Fibroblast of lung (primary cell): ENCODE results near the gene FAM13C. TPM values are rescaled to one million over a fixed set of nuclear protein-coding genes. Genes with fewer than 3 reads are reported as not detected.

Experiments
- DNase-seq, 2 donors: peaks; one replicate each; pipeline versions ENCODE4 v3.0.0 to v3.0.0-alpha.2; 2010; ENCODE audit warnings: low read depth in 2 of 2
- H2AFZ ChIP-seq: 2 replicates; pipeline ENCODE4 v1.5.1; 2012; ENCODE audit warnings: low read length, control low read depth, inconsistent platforms
- H3K27ac ChIP-seq: 2 replicates; pipeline ENCODE4 v1.5.1; 2011; ENCODE audit warnings: low read length, control low read depth; ENCODE audit not compliant: insufficient read depth
- H3K27me3 ChIP-seq: 2 replicates; pipeline ENCODE4 v1.5.1; 2011; ENCODE audit warnings: mild to moderate bottlenecking, low read length; ENCODE audit not compliant: control insufficient read depth, insufficient read depth
- H3K36me3 ChIP-seq: 2 replicates; pipeline ENCODE4 v1.5.1; 2011; ENCODE audit warnings: low read length; ENCODE audit not compliant: control insufficient read depth, insufficient read depth
- H3K4me1 ChIP-seq: 2 replicates; pipeline ENCODE4 v1.5.1; 2011; ENCODE audit warnings: low read length; ENCODE audit not compliant: control insufficient read depth, insufficient read depth; ENCODE audit errors: extremely low read depth
- H3K4me2 ChIP-seq: 2 replicates; pipeline ENCODE4 v1.5.1; 2011; ENCODE audit warnings: low read length, control low read depth; ENCODE audit not compliant: insufficient read depth; ENCODE audit errors: extremely low read depth
- H3K4me3 ChIP-seq, 4 experiments: fragments of 200-600 bp in 1 of 4; sonication (generic) in 1 of 4; replicated peaks in 1 of 4; 2 replicates each; pipeline ENCODE4 v1.5.1; 2011 to 2016; ENCODE audit warnings: low read length in 4 of 4, low read depth in 3 of 4, mild to moderate bottlenecking in 3 of 4, control low read depth in 2 of 4, inconsistent platforms in 1 of 4, mixed read lengths in 1 of 4; ENCODE audit not compliant: insufficient read depth in 1 of 4; ENCODE audit errors: control extremely low read depth in 1 of 4
- H3K79me2 ChIP-seq: 2 replicates; pipeline ENCODE4 v1.5.1; 2012; ENCODE audit warnings: mild to moderate bottlenecking, low read length, inconsistent platforms; ENCODE audit not compliant: control insufficient read depth, insufficient read depth
- H3K9ac ChIP-seq: 2 replicates; pipeline ENCODE4 v1.5.1; 2011; ENCODE audit warnings: mild to moderate bottlenecking, low read length, control low read depth; ENCODE audit not compliant: insufficient read depth
- H3K9me3 ChIP-seq: 2 replicates; pipeline ENCODE4 v1.5.1; 2012; ENCODE audit warnings: low read depth, low read length; ENCODE audit not compliant: control insufficient read depth, insufficient read depth
- H4K20me1 ChIP-seq: 2 replicates; pipeline ENCODE4 v1.5.1; 2011; ENCODE audit warnings: low read length; ENCODE audit not compliant: control insufficient read depth, insufficient read depth; ENCODE audit errors: extremely low read depth
- EZH2 ChIP-seq: IDR thresholded peaks from 2 replicates; pipeline ENCODE4 v1.5.1; 2012; ENCODE audit warnings: low read length, control low read depth, mild to moderate bottlenecking; ENCODE audit errors: missing control alignments
- polyA plus RNA-seq, 2 donors: library from polyadenylated mRNA; depleted of rRNA in 1 of 2; stranded (reverse) in 1 of 2; unstranded in 1 of 2; fragments of >200 nt; gene quantifications; 2 replicates each; pipeline ENCODE4 v1.2.1, GENCODE V29; 2011 to 2012; ENCODE audit warnings: missing spikeins in 1 of 2
- total RNA-seq: library from RNA; depleted of rRNA; stranded (reverse); fragments of >200 nt; gene quantifications from 2 replicates; pipeline ENCODE4 v1.2.1, GENCODE V29; 2014
- TF ChIP-seq, protein P1 (sequence below), 2 donors: IDR thresholded peaks in 1 of 2; conservative IDR thresholded peaks in 1 of 2; 1 replicate in 1 of 2; 2 replicates in 1 of 2; pipeline ENCODE4 v1.5.1; 2011 to 2012; ENCODE audit warnings: low read length in 2 of 2, control low read depth in 1 of 2, inconsistent platforms in 1 of 2, low read depth in 1 of 2, mild to moderate bottlenecking in 1 of 2

Gene FAM13C
- total and polyA plus RNA-seq, 2 donors (not counting 1 experiment from before 2014, with no cell fraction given): 2.8 to 5.9 TPM

DNA sequence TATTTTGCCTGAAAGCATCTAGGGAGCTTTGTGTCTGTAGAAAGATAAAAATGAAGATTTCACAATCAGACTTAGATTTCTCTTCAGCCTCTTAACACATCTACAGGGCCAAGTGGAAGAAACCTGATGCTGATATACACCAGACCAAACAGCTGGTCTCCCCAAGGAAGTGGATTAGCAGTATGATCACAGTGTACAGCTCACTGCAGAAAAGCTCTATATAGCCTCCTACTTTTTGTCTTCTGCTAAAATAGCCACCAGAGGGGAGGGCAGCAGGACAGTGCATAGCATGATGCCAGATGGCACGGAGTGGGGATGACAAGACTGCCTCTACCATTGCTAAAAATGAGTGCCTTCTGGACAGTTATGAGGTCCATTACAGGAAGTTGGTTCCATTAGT lies 16.0 kb downstream of the FAM13C start:
- H4K20me1 ChIP-seq: no peaks in the 10 kb centered on the region
- H3K4me1 ChIP-seq: no peaks in the 10 kb centered on the region
- no peaks in the 10 kb centered on the region for H3K27me3 ChIP-seq
- H3K4me2 ChIP-seq: no peak overlapping the region
- no peak overlapping the region for H3K4me3 ChIP-seq
- no peaks in the 10 kb centered on the region for H3K36me3 ChIP-seq
- DNase-seq: peak in 1 of 2 donors; percentile 57
- no peak overlapping the region for H2AFZ ChIP-seq
- H3K79me2 ChIP-seq: no peaks in the 10 kb centered on the region
- TF ChIP-seq EZH2: no peak
- H3K9me3 ChIP-seq: no peaks in the 10 kb centered on the region
- no peak overlapping the region for H3K9ac ChIP-seq
- no peak overlapping the region for H3K27ac ChIP-seq

DNA sequence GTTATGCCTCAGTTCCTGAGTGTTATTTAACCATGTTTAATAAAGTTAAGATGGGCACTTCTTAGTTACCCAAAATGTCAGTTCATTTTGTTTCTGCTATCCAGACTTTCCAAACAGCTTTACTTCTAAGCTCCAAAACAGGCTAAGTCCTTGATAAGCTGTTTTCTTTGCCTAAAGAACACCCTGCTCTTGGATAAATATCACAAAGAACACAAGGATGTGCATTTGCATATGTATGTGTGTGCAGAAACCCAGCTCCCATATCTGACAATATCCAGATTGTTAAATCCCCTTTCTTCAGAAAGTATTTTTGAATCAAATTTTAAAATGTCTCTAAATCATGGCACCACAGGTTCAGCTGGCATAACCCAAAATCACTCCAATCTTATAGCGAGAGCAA lies 19.6 kb downstream of the FAM13C start:
- H3K27ac ChIP-seq: no peak overlapping the region
- DNase-seq: no peak
- no peaks in the 10 kb centered on the region for H4K20me1 ChIP-seq
- no peak overlapping the region for H3K4me2 ChIP-seq
- no peaks in the 10 kb centered on the region for H3K79me2 ChIP-seq
- H3K9me3 ChIP-seq: no peaks in the 10 kb centered on the region
- no peak overlapping the region for H2AFZ ChIP-seq
- H3K9ac ChIP-seq: no peak overlapping the region
- H3K4me3 ChIP-seq: no peak overlapping the region
- no peaks in the 10 kb centered on the region for H3K27me3 ChIP-seq
- no peaks in the 10 kb centered on the region for H3K36me3 ChIP-seq
- TF ChIP-seq, protein P1, sequence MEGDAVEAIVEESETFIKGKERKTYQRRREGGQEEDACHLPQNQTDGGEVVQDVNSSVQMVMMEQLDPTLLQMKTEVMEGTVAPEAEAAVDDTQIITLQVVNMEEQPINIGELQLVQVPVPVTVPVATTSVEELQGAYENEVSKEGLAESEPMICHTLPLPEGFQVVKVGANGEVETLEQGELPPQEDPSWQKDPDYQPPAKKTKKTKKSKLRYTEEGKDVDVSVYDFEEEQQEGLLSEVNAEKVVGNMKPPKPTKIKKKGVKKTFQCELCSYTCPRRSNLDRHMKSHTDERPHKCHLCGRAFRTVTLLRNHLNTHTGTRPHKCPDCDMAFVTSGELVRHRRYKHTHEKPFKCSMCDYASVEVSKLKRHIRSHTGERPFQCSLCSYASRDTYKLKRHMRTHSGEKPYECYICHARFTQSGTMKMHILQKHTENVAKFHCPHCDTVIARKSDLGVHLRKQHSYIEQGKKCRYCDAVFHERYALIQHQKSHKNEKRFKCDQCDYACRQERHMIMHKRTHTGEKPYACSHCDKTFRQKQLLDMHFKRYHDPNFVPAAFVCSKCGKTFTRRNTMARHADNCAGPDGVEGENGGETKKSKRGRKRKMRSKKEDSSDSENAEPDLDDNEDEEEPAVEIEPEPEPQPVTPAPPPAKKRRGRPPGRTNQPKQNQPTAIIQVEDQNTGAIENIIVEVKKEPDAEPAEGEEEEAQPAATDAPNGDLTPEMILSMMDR (conservative IDR thresholded peaks at IDR 0.05 in 1 of 2, IDR thresholded peaks at IDR 0.05 in 1 of 2; ENCODE audit: low read depth in 1 of 2, low read length in 2 of 2): no peak
- no peak for TF ChIP-seq EZH2
- peaks cover 2% of the 10 kb centered on the region for H3K4me1 ChIP-seq

DNA sequence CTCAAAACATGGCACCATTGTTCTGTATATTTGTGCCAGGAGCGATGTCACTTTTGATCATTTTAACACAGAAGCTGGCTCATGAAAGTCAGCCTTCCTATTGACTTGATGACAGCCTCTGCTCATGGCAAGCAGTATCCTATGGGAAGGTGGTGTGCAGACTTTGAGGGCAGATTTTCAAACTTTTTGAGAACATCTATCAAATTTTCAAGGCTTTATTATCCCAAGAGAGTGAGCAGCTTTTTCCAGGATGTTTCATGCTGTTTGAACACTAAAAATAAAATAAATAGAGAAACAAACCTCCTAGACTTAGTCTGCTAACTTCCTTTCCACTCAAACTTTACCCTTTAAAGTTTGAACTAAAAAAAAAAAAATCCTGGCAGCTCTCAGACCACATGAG lies 20.3 kb downstream of the FAM13C start:
- H3K4me2 ChIP-seq: no peak overlapping the region
- no peak for DNase-seq
- H2AFZ ChIP-seq: no peak overlapping the region
- H3K27ac ChIP-seq: no peak overlapping the region
- H3K9ac ChIP-seq: no peak overlapping the region
- no peaks in the 10 kb centered on the region for H3K36me3 ChIP-seq
- no peaks in the 10 kb centered on the region for H3K27me3 ChIP-seq
- H3K4me3 ChIP-seq: no peak overlapping the region
- peaks cover 4% of the 10 kb centered on the region for H3K4me1 ChIP-seq
- no peaks in the 10 kb centered on the region for H3K79me2 ChIP-seq
- H4K20me1 ChIP-seq: no peaks in the 10 kb centered on the region
- H3K9me3 ChIP-seq: no peaks in the 10 kb centered on the region
- no peak for TF ChIP-seq EZH2
- TF ChIP-seq, protein P1 (conservative IDR thresholded peaks at IDR 0.05 in 1 of 2, IDR thresholded peaks at IDR 0.05 in 1 of 2; ENCODE audit: low read depth in 1 of 2, low read length in 2 of 2): no peak
